ENCODE results near the gene AP5B1.

GRCh38 chr11:65743681-65744025 lies 37.1 kb downstream of the AP5B1 start:
- TF ChIP-seq MTF1 (CRISPR knock-in tag; IDR thresholded peaks at IDR 0.05; ENCODE audit: borderline replicate concordance) (no peak), ETV6 (IDR thresholded peaks at IDR 0.05; ENCODE audit: borderline replicate concordance in 1 of 2, low read depth in 2 of 2, low read length in 1 of 2) (no peak), ETV6 (CRISPR knock-in tag; IDR thresholded peaks at IDR 0.05; ENCODE audit: borderline replicate concordance) (no peak), ETV1 (tag; conservative IDR thresholded peaks at IDR 0.05; ENCODE audit: low read depth) (no peak), RBM39 (optimal IDR thresholded peaks at IDR 0.05; ENCODE audit: low read depth, low read length) (no peak), STAT5B (CRISPR knock-in tag; IDR thresholded peaks at IDR 0.05) (no peak), YY1 (IDR thresholded peaks at IDR 0.05; ENCODE audit: borderline replicate concordance in 1 of 3, control insufficient read depth in 1 of 3, extremely low read depth in 1 of 3, insufficient read depth in 3 of 3, insufficient read length in 1 of 3, insufficient replicate concordance in 2 of 3, low read depth in 1 of 3, low read length in 2 of 3) (no peak), EZH2 (IDR thresholded peaks at IDR 0.05; ENCODE audit: borderline replicate concordance, low read depth, low read length) (no peak), ZNF274 (IDR thresholded peaks at IDR 0.05; ENCODE audit: borderline replicate concordance, low read depth, low read length) (no peak), ZNF354B (CRISPR knock-in tag; IDR thresholded peaks at IDR 0.05) (no peak), MAFF (IDR thresholded peaks at IDR 0.05; ENCODE audit: low read length) (no peak), BRF1 (IDR thresholded peaks at IDR 0.05; ENCODE audit: borderline replicate concordance, extremely low read depth, insufficient read length) (no peak), NRF1 (conservative IDR thresholded peaks at IDR 0.05 in 1 of 2, IDR thresholded peaks at IDR 0.05 in 1 of 2) (no peak), BHLHE40 (IDR thresholded peaks at IDR 0.05; ENCODE audit: low read length) (no peak)
